Stimulated activated CD8-positive, alpha-beta memory T cell treated with anti-CD3 and anti-CD28 coated beads, Interleukin-4, amount 100 ng/mL, for 48 hours (primary cell): ENCODE results near the gene IGSF21.
A peak's percentile ranks its signal among the peaks of the same experiment; 100 is the strongest.
"Not testable (repeated sequence)": the region's sequence is repeated elsewhere in the genome, so short reads cannot be mapped to it uniquely, and the experiment has no call there.

Experiments used
- DNase-seq: peaks from one replicate; pipeline ENCODE4 v3.0.0-alpha.2; 2020

IGSF21 gene

DNA sequence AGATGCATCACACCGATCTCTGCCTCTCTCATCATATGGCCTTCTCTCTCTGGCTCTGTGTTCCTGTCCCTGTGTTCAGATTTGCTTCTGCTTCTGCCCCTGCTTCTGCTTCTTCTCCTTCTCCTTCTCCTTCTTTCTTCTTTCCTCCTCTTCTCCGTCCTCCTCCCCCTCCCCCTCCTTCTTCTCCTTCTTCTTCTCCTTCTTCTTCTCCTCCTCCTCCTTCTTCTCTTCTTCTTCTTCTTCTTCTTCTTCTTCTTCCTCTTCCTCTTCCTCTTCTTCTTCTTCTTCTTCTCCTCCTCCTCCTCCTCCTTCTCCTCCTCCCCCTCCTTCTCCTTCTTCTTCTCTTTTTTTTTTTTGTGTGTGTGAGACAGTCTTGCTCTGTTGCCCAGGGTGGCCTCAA is 233.2 kb downstream of the IGSF21 start:
- DNase-seq = no peak

DNA sequence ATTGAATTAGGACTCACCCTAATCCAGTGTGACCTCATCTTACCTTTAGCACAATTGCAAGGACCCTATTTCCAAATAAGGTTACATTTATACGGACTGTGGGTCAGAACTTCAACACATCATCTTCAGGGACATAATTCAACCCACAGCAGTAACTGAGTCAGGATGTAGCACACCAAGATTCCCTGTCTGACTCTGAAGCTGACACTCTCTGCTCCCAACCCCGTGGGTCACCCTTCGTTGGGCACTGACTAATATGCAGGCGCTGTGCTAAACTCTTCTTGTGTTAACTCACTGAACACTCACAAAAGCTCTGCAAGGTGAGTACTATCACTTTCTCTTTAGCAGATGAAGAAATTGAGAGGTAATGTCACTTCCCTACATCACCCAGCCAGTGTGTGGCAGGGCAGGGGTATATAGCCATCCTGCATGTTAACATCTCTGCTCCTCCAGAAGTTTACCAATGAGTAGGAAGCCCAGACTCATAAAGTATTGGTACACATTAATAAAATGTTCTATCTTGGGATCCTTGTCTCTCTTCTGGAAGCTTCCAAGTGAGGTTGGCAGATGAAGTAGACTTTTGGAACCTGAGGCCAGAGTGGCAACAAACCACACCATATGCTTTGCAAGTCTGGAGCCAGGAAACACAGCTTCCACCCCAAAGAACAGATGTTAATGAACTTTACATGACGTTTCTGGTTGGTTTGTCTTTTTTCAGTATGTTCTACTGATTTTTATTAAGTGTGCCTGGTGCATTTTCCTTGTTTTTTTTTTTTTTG is 233.9 kb downstream of the IGSF21 start:
- no peak for DNase-seq

DNA sequence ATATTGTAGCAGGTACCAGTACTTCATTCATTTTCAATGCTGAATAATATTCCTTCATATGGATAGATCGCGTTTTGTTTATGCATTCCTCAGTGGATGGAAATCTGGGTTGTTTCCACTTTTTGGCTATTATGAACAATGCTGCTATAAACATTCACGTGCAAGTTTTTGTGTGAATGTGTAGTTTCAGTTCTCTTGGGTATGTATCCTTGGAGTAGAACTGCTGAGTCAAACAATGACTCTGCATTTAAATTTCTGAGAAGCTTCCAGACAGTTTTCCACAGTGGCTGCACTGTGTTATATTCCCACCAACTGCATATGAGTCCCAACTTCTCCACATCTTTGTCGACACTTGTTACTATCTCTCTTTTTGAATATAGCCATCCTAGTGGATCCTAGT is 235.1 kb downstream of the IGSF21 start:
- no peak for DNase-seq

DNA sequence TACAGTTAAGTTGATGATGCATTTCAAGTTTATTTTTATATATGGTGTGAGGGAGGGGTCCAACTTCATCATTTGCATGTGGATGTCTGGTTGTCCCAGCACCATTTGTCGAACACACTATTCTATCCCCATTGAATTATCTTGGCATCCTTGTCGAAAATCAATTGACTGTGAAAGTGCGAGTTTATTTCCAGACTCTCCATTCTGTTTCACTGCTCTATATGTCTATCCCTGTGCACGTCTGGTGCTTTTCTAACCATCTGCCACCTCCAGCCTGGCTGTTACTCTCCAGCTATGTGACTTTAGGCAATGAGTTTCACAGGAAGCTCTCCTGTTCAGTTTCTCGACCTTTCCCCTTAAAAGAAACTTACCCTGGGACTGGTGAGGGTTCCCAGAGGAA is 236.0 kb downstream of the IGSF21 start:
- no peak for DNase-seq

DNA sequence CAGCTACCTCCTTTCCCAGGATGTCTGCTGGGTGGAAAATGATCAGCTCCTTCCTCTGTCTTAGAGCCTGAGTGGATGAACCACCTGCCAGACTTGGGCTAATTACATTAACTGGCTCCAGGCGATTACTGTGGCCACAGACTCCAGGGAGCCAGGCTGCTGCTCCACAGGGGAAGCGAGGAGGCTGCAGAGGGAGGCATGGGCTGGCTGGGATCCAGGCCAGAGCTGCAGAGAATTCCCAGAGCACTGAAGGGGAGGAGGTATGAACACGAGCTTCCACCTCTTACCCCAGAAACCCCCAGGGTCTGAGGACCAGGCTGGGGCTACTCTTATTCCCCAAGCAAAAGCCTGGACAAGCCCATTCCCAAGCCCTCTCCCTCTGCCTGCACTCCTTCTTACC is 237.2 kb downstream of the IGSF21 start:
- no peak for DNase-seq

DNA sequence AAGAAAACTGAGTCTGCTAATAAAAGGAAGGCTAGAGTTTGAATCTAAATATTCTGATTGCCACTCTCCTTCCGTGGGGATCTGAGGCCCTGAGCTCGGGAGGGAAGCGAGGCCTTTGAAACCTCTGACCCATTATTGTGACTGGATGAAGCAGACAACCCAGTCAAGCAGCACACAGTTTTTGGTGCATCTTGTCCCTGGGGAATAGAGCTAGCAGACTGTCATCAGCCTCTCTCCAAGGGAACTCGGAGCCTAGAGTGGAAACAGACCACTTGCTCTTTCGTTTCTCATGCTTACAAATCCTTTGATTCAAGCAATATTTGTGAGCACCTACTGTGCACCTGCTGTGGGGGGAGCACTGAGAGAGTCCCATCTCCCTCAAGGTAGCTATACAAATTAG is 240.0 kb downstream of the IGSF21 start:
- no peak for DNase-seq

DNA sequence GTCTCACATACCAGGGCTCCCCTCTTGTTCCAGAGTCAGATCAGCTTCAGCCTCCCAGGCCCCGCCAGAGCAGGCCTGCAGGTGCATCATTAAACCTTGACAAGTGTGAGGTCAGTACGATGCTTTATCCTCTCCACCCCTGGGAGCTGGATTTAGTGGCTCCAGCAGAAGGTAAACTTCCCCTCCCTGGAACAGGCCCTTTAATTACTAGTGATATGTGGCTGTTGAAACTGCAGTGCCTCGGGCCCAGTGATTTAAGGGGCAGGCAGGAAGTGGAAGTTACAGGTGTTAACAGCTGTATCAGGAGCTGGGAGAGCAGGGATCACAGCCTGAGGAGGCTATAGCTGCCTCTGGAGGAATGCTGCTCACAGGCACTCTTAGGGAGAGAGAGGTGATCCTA is 240.8 kb downstream of the IGSF21 start:
- no peak for DNase-seq

DNA sequence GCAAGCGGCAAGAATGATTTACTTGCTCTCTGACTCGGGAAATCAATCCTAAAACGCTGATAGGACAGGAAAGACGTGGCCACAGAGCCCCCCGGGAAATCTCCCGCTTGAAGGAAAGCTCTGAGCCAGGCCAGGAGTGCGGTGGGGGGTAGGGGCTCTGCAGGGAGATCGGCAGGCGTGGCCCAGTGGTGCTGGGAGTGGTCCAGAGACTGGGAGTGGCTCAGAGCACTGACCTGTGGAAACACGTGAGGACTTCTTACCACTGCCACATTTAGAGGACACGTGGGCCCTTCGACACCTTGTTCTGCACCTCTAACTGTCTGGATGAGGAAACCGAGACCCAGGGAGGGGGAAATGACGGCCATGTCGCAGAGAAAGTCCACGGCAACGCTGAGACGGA is 243.1 kb downstream of the IGSF21 start:
- DNase-seq = no peak

DNA sequence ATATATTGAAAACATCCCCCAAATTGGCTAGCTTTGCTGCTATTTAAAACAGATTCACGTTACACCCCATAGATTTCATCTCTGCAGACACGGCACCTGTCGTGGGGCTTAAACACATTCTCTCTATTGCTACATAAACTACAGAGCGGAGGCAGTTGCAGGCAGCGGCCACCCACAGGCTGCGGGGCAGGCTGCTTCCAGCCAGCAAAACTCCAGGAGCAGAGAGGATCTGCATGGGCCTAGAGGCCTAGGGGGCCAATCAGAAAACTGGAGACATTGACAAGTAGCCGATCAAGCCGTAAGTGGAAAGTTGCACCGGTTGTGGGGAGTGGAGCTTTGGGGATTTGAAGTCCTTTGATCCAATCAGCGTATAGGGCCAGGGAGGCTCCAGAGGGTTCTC is 244.1 kb downstream of the IGSF21 start:
- no peak for DNase-seq

DNA sequence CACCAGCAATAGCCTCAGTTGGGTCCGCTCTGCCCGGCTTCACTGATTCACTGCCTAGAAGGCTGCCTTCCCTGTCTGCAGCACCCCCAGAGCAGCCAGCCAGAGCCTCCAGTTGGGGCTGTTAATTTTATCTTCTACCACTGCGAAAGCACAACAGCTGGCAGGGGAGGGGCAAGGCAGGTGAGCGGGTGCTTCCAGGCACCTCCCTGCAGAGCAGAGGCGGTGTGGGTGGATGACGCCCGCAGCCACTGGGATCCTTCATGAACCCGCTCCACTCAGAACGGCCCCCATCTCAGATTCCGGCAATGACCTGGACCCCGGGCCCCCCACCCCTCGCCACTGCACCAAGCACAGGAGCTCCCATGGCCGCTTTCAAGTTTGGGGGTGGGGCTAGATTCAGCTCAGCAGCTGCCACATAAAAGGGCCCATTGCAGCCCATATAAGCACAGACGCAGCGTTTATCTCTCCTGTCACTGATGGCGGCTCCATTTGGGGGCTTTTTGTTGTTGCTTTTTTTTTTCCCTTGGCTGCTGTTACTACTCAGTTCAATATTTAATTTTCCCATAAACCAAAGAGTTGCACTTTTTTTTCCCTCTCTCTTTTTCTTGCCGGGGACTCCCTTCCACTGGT is 245.2 kb downstream of the IGSF21 start:
- no peak for DNase-seq

DNA sequence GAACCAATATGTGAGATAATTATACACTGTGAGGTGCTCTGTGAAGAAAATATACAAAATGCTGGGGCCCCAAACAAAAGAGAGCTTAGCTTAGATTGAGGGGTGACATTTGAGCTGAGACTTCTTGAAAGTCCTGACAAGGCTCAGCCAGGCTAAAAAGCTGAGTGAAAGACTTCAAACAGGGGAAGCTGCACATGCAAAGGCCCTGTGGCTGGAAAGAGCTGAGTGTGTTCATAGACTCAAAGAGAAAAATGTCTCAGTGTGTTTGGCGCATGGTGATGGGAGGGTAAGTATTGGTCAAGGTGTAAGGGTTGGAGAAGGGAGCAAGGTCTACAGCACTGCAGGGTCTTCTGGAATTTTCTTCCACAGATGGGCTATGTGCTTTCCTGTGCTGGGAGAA is 245.9 kb downstream of the IGSF21 start:
- DNase-seq = no peak

DNA sequence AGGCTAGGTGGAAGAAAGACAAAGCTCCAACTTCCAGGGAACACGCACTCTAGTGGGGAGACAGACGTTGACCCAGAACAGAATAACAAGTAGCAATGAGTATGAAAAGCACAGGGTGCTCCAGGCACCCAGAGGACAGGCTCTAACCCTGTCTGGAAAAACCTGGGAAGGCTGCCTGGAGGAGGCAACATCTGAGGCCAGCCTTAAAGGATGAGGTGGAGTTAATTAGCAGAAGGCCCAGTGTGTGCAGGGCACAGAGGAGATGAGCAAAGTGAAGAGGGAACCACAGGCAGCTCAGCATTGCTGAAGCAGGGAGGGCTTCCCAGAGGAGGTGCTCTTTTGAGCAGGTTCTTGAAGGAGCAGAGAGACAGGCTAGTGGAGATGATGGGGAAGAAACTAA is 246.4 kb downstream of the IGSF21 start:
- DNase-seq = no peak

DNA sequence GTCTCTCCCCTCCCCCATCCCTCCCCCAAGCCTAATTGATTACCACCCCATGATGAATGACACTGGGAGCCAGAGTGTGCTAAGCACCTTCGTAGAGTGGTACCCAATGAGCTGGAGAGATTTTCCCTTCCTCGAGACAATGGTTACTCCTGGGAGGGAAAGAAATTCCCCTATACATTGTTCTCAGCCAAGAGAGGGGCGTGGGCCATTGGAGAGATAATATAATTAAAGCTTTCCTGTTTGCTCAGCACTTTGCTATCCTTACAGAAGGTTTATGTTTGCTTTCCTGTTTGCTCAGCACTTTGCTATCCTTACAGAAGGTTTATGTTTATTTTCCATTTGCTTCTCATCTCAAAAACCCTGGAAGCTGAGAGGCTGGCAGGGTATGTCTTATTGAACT is 247.0 kb downstream of the IGSF21 start:
- no peak for DNase-seq

DNA sequence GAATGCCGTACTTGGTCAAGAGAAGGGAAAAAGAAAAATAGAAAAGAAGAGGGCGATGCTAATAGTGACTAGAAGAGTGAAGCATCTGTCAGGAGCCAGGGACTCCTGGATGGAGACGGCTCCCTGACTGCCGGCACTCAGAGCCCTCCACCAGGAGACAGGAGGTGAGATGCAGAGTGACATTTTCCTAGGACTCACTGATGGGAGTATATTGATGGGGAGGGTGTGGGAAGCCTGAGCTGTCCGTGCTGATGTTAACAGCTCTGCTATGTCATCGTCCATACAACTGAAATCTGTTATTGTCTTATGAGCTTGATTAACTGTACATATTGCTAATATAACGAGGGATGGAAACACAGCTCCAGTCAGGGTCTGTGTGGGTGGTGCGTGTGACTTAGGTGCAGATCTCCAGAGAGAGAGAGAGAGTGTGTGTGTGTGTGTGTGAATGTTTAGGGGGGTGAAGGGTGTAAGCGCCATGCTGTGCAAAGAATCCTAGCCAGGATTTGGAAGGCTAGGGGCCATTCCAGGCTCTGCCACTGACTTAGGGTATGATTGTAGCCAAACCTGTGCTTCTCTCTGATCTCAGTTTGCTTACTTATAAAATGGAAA is 250.1 kb downstream of the IGSF21 start:
- no peak for DNase-seq

DNA sequence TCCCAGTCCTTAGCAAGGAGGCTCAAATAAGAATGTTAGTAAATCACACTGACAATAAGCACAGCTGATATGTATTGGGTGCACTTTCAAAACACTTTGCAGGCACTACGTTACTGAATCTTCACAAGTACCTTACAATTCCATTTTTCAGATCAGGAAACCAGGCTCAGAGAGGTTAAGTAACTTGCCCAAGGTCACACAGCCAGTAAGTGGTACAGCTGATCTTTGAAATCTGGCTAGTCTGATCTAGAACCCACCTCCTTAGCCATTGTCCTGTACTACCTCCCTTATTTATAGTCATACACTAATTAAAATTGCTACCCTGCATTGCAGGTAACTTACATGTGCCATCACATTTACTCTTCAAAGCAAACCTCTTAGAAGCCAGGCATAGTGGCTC is 251.0 kb downstream of the IGSF21 start:
- DNase-seq = no peak

DNA sequence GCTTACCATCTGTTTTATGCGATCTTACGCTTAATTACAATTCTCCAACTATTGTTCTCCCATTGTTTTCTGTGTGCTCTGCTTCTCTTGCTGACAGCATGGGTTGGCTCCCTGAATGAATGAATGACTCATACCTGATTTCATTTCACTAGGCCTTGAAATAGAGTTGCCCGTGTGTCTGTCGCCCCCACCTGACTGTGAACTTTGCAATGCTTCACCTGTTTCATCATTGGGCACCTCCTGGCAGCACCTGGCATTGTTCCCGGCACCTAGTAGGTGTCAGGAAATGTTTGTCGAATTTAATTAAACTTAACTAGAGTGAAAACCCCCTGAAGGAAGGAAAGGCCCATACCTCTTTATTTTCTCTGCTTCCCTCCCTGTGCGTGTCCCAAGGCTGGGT is 252.7 kb downstream of the IGSF21 start:
- no peak for DNase-seq

DNA sequence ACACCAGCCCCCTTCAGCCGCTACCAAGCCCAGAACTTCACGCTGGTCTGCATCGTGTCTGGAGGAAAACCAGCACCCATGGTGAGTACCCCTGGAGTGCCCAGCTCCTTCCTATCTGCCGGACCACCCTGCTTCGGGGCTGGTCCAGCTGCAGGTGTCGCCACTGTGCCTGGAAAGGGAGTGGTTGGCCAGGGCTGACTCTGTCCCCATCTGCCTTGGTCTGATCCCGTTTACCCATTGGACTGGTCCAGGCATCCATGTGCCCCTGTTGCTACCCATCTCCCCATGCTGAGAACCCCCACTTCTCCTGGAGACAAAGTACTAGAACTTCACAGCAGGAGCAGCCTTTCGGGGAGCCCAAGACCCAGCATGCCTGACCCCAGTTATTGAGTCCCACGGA is 254.6 kb downstream of the IGSF21 start:
- no peak for DNase-seq

DNA sequence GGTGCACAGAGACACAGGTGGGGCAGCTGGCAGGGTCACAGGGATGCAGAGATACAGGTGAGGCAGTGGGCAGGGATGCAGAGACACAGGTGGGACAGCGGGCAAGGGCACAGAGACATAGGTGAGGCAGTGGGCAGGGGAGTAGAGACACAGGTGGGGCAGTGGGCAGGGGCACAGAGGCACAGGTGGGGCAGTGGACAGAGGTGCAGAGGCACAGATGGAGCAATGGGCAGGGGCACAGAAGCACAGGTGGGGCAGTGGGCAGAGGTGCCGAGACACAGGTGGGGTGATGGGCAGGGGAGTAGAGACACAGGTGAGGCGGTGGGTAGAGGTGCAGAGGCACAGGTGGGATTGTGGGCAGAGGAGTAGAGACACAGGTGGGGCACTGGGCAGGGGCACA is 255.8 kb downstream of the IGSF21 start:
- no peak for DNase-seq

DNA sequence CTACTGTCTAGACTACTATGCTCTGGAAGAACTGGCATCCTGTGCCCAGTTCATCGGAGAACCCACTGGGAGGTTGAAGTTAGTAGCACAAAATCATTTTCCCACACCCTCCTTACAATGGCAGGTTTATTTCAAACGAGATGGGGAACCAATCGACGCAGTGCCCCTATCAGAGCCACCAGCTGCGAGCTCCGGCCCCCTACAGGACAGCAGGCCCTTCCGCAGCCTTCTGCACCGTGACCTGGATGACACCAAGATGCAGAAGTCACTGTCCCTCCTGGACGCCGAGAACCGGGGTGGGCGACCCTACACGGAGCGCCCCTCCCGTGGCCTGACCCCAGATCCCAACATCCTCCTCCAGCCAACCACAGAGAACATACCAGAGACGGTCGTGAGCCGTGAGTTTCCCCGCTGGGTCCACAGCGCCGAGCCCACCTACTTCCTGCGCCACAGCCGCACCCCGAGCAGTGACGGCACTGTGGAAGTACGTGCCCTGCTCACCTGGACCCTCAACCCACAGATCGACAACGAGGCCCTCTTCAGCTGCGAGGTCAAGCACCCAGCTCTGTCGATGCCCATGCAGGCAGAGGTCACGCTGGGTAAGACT is 257.6 kb downstream of the IGSF21 start:
- DNase-seq = no peak

DNA sequence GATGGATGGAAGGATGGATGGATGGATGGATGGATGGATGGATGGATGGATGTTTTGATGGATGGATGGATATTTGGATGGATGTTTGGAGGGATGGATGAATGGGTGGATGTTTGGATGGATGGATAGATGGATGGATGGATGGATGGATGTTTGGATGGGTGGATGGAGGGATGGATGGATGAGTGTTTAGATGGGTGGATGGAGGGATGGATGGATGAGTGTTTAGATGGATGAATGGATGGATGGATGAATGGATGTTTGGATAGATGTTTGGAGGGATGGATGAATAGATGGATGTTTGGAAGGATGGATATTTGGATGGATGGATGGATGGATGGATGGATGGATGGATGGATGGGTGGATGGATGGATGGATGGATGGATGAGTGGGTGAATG is 264.9 kb downstream of the IGSF21 start:
- not testable (repeated sequence) for DNase-seq

DNA sequence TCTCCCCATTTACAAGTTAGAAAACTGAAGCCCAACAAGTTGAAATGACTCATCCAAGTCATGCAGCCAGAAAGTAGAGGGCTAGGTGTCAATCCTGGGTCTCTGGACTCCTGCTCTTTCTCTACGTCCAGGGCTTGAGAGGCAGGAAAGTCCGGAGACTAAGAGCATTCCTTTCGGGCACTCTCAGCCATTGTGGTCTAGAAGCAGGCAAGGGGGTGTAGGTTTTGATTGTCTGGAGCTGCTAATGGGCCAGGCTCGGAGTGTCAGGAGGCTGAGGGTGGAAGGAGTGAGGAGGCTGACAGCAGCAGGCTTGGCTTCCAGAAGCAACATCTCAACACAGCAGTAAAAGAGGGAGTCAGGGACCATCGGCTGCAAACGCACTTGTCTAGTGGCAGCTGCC is 265.6 kb downstream of the IGSF21 start:
- DNase-seq = no peak

DNA sequence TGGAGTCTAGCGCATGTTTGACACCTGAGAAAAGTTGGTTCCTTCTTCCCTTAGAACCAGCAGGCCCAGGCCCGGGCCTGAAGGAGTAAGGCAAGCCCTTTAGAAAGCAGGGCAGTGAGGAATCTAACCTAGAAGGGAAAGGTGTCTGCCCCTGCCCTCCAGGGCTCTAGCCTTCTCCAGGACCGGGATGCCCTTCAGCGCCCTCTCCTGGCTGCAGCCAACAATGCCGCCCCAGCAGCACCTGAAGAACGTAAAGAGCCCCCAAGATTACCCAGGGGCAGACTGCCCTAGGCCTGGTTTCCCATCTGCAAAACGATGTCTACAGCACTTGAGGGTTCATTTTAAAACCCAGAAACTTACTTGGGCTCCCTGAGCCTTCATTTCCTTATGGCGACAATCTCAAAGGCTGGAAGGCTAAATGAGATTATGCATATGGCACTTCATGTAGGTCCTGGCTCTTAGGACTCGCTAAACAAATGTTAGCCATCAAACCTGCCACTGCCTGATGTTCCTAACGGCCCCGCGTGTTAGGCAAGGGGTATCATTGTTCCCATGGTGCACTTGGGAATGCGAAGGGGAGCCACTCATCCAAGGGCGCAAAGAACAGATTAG is 266.4 kb downstream of the IGSF21 start:
- peak; percentile 41 for DNase-seq

DNA sequence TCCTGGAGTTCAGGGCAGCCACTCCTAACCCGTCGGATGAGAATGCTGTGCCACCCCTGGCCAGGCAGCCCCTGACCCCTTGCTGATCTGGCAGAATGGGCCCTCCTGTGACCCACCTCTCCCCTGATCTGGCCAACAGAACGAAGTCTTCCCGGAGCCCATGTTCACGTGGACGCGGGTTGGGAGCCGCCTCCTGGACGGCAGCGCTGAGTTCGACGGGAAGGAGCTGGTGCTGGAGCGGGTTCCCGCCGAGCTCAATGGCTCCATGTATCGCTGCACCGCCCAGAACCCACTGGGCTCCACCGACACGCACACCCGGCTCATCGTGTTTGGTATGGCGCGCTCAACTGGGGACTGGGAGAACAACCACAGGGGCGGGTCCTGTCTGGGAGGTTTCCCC is 269.1 kb downstream of the IGSF21 start:
- DNase-seq = no peak

DNA sequence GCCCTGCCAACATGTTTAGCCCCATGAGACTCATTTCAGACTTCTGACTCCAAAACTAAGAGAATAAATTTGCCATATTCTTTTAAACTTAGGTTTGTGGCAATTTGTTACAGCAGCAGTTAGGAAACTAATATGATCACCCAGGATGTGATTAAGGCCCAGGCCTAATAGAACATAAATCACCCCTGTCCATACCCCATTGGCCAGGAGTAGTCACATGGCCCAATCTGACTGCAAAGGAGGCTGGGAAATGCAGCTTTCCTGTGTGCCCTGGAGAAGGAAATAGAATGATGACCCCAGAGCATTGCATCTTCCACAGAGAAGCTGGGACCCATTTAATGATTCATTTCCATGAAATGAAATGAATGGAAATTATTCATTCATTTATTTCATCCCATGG is 272.7 kb downstream of the IGSF21 start:
- no peak for DNase-seq
